ENCODE measurements around the gene SPDYC. TPM values are rescaled to one million over a fixed set of nuclear protein-coding genes. Genes with fewer than 3 reads are reported as not detected.

The SPDYC gene
- total and polyA plus RNA-seq, 2 of the 13 experiments (the other 11 are each of a cell fraction or from before 2014, with no cell fraction given) = 0.15 to 0.33 TPM

GRCh38 chr11:65121865-65122696 is 48.0 kb upstream of the SPDYC start, which contains the start of the genes FAU and MRPL49 (continued):
- TF ChIP-seq GZF1 (CRISPR knock-in tag; IDR thresholded peaks at IDR 0.05) (peak; percentile 75), POLR2G (IDR thresholded peaks at IDR 0.05; ENCODE audit: low read depth, low read length) (peak; percentile 96), ZBTB25 (CRISPR knock-in tag; IDR thresholded peaks at IDR 0.05) (peak; percentile 75; the same call in 1 of the 2 replicates), CBFB (CRISPR knock-in tag; IDR thresholded peaks at IDR 0.05) (peak; percentile 90; the same call in 1 of the 2 replicates), ZKSCAN1 (IDR thresholded peaks at IDR 0.05; ENCODE audit: low read length) (no peak; the same call in 1 of the 2 replicates), MIXL1 (CRISPR knock-in tag; IDR thresholded peaks at IDR 0.05) (peak; percentile 41; the same call in 1 of the 2 replicates), ZBTB4 (CRISPR knock-in tag; IDR thresholded peaks at IDR 0.05; ENCODE audit: borderline replicate concordance) (0 out of 2 replicates have a peak, but pooled peaks have one; percentile 41), MYNN (CRISPR knock-in tag; IDR thresholded peaks at IDR 0.05; ENCODE audit: low read depth) (no peak), HNRNPH1 (optimal IDR thresholded peaks at IDR 0.05; ENCODE audit: low read depth, low read length) (no peak), ZNF121 (CRISPR knock-in tag; IDR thresholded peaks at IDR 0.05) (peak; percentile 27; the same call in 1 of the 2 replicates), CTCF (CRISPR knock-in tag; IDR thresholded peaks at IDR 0.05) (peak; percentile 38), ATAD3A (CRISPR knock-in tag; IDR thresholded peaks at IDR 0.05) (no peak), RERE (CRISPR knock-in tag; IDR thresholded peaks at IDR 0.05; ENCODE audit: low read depth) (peak; percentile 47; the same call in 1 of the 2 replicates), ZNF589 (CRISPR knock-in tag; conservative IDR thresholded peaks at IDR 0.05) (peak; percentile 82; the same call in 1 of the 2 replicates), ZNF605 (CRISPR knock-in tag; IDR thresholded peaks at IDR 0.05) (peak; percentile 92), REPIN1 (CRISPR knock-in tag; IDR thresholded peaks at IDR 0.05; ENCODE audit: borderline replicate concordance, low read depth) (peak; percentile 56)

All from HepG2 (cell line).